Measurements from ENCODE around the gene CD2BP2.

CD2BP2 gene

GRCh38 chr16:30376461-30376902, 21.4 kb upstream of the CD2BP2 start:
- no peaks in the 10 kb centered on the region for H4K20me1 ChIP-seq (ENCODE audit: low read depth, low read length)
- no peak overlapping the region for H3K4me3 ChIP-seq (ENCODE audit: insufficient read depth, low read length, poor library complexity, severe bottlenecking)
- peaks cover 34% of the 10 kb centered on the region for H3F3A ChIP-seq (ENCODE audit: insufficient read depth)
- no peak overlapping the region for H3K4me2 ChIP-seq (ENCODE audit: low read depth, low read length, poor library complexity, severe bottlenecking)
- H3K79me2 ChIP-seq (ENCODE audit: insufficient read depth, low read length): peaks cover 5% of the 10 kb centered on the region
- no peaks in the 10 kb centered on the region for H3K9me2 ChIP-seq (replicated peaks; ENCODE audit: insufficient read depth, low read length)
- no peaks in the 10 kb centered on the region for H3K36me3 ChIP-seq (ENCODE audit: low read length)
- no peak for TF ChIP-seq EZH2phosphoT487 (conservative IDR thresholded peaks at IDR 0.05; ENCODE audit: low read length)
- TF ChIP-seq, protein P1, sequence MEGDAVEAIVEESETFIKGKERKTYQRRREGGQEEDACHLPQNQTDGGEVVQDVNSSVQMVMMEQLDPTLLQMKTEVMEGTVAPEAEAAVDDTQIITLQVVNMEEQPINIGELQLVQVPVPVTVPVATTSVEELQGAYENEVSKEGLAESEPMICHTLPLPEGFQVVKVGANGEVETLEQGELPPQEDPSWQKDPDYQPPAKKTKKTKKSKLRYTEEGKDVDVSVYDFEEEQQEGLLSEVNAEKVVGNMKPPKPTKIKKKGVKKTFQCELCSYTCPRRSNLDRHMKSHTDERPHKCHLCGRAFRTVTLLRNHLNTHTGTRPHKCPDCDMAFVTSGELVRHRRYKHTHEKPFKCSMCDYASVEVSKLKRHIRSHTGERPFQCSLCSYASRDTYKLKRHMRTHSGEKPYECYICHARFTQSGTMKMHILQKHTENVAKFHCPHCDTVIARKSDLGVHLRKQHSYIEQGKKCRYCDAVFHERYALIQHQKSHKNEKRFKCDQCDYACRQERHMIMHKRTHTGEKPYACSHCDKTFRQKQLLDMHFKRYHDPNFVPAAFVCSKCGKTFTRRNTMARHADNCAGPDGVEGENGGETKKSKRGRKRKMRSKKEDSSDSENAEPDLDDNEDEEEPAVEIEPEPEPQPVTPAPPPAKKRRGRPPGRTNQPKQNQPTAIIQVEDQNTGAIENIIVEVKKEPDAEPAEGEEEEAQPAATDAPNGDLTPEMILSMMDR (IDR thresholded peaks at IDR 0.05; ENCODE audit: insufficient read depth, low read length, poor library complexity, severe bottlenecking): no peak
- H3K27me3 ChIP-seq (ENCODE audit: low read length): no peaks in the 10 kb centered on the region
- no peaks in the 10 kb centered on the region for H3K9me3 ChIP-seq (ENCODE audit: insufficient read depth, low read length)
- no peak overlapping the region for H2AFZ ChIP-seq (ENCODE audit: low read depth, low read length, severe bottlenecking)
- no peak overlapping the region for H3K27ac ChIP-seq (ENCODE audit: low read depth, low read length)
- no peak overlapping the region for H3K9ac ChIP-seq (ENCODE audit: low read length)

GRCh38 chr16:30375864-30376263, 20.8 kb upstream of the CD2BP2 start:
- Histone ChIP-seq H3F3A (ENCODE audit: insufficient read depth) (peaks cover 36% of the 10 kb centered on the region), H4K20me1 (ENCODE audit: low read depth, low read length) (no peaks in the 10 kb centered on the region), H3K27me3 (ENCODE audit: low read length) (no peaks in the 10 kb centered on the region), H3K27ac (ENCODE audit: low read depth, low read length) (no peak overlapping the region), H3K9me2 (replicated peaks; ENCODE audit: insufficient read depth, low read length) (no peaks in the 10 kb centered on the region), H3K9me3 (ENCODE audit: insufficient read depth, low read length) (no peaks in the 10 kb centered on the region), H3K9ac (ENCODE audit: low read length) (no peak overlapping the region), H3K36me3 (ENCODE audit: low read length) (no peaks in the 10 kb centered on the region), H3K79me2 (ENCODE audit: insufficient read depth, low read length) (no peaks in the 10 kb centered on the region), H2AFZ (ENCODE audit: low read depth, low read length, severe bottlenecking) (no peak overlapping the region), H3K4me3 (ENCODE audit: insufficient read depth, low read length, poor library complexity, severe bottlenecking) (no peak overlapping the region), H3K4me2 (ENCODE audit: low read depth, low read length, poor library complexity, severe bottlenecking) (no peak overlapping the region)
- TF ChIP-seq EZH2phosphoT487 (conservative IDR thresholded peaks at IDR 0.05; ENCODE audit: low read length): no peak
- TF ChIP-seq, protein P1 (IDR thresholded peaks at IDR 0.05; ENCODE audit: insufficient read depth, low read length, poor library complexity, severe bottlenecking): no peak

DNA sequence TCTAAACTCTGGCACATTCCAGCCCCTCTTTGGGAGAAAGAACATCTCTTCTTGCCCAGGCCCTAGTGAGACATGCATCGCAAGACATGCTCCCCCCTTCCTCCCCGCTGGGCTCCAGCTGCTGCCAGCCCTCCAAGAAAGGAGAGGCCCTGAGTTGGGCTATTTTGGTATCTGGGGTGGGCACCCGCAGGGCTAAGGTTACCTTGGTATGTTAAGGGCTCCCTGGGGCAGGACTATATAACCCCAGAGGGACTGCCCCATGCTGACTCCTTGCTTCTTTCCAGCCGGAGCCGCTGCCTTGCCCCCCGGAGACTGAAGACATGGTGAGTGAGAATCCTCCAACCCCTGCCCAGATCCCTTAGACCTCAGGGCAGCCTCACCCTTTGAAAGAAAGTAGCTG, 19.4 kb upstream of the CD2BP2 start, which contains the start of gene MYL11:
TSS of gene MYL11 (plus strand) at position 265 of the 400 bp plus-strand sequence. CDS start at position 321, 56 bp downstream.
- Histone ChIP-seq H3K9me2 (replicated peaks; ENCODE audit: insufficient read depth, low read length) (no peaks in the 10 kb centered on the region), H3F3A (ENCODE audit: insufficient read depth) (peaks cover 24% of the 10 kb centered on the region), H4K20me1 (ENCODE audit: low read depth, low read length) (no peaks in the 10 kb centered on the region), H3K4me2 (ENCODE audit: low read depth, low read length, poor library complexity, severe bottlenecking) (no peak within 1 kb of the TSS), H3K4me3 (ENCODE audit: insufficient read depth, low read length, poor library complexity, severe bottlenecking) (no peak within 1 kb of the TSS), H3K9ac (ENCODE audit: low read length) (no peak within 1 kb of the TSS), H3K9me3 (ENCODE audit: insufficient read depth, low read length) (no peaks in the 10 kb centered on the region), H3K27me3 (ENCODE audit: low read length) (no peaks in the 10 kb centered on the region), H2AFZ (ENCODE audit: low read depth, low read length, severe bottlenecking) (no peak within 1 kb of the TSS), H3K36me3 (ENCODE audit: low read length) (no peaks in the 10 kb centered on the region), H3K79me2 (ENCODE audit: insufficient read depth, low read length) (peaks cover 4% of the 10 kb centered on the region), H3K27ac (ENCODE audit: low read depth, low read length) (no peak within 1 kb of the TSS)
- TF ChIP-seq, protein P1 (IDR thresholded peaks at IDR 0.05; ENCODE audit: insufficient read depth, low read length, poor library complexity, severe bottlenecking): no peak
- TF ChIP-seq EZH2phosphoT487 (conservative IDR thresholded peaks at IDR 0.05; ENCODE audit: low read length): no peak

Data from SU-DHL-6 (cell line).